ENCODE results near the gene DCC.

Gene DCC

DNA sequence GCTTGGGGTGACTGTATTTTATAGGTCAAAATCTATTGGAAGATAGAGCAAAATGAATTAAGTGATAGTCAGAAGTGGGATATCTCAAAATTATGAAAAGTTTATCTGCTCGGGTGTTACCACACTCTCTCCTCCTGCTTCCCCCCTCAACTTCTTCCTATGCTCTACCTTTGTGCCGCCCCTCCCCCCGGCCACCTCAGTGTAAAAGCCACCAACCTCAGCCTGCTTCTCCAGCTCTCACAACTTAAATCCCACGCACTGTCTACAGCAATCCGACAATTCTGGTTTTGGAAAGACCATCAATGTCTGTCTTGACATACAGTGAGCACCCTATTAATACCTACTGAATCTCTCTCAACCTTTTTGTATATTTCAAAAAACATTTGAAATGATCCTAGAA lies 164.6 kb downstream of the DCC start:
- DNase-seq = no peak

DNA sequence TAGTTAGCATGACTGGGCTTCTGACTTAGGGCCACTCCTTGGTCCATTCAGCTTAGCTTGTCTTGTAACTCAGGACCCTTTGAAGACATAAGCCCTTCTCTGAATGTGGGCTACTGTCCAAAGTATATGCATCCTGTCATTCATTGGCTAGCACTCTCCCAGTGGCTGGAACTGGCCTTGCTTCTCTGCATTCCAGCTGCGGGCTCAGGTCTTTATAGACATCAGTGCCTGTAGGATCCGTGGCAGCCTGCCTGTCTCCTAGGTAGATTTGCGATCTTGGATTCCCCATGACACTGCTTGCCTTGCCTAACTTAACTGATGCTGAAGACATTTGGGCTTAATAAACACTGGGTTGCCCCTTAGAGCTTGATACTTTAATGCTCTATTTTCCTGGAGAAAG lies 170.1 kb downstream of the DCC start:
- no peak for DNase-seq

DNA sequence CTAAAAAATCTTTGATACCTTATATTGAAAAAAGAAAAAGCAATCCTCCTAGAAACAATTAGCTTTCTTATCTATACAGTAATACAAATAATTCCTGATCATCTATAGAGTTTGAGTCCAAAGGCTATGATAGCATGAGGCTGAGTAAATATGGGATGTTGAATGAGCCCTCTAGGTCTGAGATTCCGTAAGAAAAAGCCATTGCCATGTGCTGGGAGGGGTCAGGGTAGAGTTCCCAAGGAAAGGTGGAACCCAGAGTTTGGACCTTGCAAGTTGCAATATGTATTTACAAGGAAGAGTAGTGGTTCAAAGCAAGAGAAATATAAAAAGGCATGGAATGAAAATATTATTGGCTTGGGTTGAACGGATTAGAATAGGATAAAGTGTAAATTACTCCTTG lies 178.1 kb downstream of the DCC start:
- no peak for DNase-seq

DNA sequence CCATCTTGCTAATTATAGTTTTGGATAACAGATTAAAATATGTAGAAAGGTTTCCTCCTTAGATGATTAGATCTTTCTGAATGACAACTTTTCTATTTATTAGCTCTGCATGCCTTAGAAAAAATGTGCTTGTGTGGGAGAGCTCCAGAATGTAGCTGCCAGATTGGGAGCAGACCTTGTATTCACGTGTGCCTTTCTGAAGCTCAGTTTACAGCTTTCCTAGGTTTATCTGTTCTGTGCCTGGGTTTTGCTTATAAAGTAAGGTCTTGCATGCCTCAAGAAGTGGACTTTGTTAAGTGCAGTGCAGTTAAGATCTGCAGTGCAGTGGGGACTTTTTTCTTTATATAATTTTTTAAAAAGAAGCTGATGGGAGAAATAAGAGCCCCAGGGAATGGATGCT lies 179.0 kb downstream of the DCC start:
- DNase-seq = no peak

DNA sequence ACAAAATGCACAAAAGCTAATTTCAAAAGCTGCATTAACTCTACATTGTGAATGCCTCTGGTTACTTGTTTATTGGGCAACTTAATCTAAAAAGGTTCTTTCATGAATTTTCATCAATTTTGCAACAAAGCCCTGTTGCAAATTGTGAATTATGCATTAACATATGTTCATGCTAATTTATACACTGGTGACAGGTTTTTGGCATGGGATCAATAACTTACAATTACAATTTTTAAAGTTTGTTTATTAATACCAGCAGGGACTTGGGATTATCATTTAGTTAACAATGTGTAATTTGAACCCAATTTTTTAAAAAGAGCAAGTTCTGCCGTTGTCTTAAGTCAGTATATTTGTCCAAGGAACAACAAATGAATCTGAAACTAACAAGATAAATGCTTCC lies 183.6 kb downstream of the DCC start:
- no peak for DNase-seq

DNA sequence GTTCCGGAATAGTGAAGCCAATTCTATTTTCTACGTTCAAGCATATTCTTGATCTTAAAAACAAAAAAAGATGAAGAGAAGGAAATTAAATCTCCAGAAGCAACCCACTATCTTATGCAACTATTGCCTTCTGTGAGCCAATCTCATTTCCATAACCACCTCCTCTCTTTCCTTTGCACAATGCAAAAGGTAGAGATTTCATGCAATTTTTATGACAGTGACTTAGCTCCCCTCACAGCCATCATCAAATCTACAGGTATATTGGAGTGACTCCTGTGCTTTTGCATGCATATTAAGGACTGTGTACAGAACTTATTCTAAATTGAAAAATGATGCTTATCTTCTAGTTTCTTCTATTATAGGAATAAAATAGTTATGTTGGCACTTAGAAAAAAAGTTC lies 191.8 kb downstream of the DCC start:
- no peak for DNase-seq

DNA sequence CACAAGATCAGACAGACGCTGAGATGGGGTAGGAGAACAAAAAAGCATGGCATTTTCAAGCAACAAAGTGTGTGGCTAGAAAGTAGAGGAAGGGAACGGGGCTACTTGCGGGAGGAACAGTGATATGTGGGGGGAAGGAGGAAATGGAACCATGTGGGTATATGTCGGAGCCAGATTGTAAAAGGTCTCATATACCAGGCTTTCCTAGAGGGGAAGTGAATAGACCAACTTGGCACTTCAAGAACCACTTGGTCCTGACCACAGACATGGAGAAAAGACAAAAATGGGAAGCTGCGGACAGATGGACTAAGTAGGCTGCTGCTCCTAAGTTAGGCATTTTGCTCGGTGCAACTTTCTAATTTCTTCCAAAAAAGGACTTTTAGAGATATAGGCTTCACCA lies 196.0 kb downstream of the DCC start:
- DNase-seq = no peak

DNA sequence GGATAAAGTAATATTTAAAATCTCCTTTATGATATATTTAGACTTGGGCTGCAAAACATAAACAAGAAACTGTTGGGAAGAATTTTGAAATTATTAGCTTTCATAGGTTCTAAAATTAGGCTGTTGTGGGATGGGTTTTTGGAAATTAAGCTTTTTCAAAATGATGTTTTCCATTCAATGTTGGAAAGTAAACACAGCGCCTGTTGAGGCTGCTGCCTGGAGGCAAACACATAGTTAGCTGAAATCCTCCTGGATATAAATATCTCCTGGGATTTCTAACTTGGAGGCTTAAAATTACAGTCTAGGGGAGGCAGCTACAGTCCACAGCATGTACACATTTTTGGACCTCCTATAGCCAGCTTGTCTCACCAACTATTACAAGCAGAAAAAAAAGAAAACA lies 197.3 kb downstream of the DCC start:
- DNase-seq = no peak

DNA sequence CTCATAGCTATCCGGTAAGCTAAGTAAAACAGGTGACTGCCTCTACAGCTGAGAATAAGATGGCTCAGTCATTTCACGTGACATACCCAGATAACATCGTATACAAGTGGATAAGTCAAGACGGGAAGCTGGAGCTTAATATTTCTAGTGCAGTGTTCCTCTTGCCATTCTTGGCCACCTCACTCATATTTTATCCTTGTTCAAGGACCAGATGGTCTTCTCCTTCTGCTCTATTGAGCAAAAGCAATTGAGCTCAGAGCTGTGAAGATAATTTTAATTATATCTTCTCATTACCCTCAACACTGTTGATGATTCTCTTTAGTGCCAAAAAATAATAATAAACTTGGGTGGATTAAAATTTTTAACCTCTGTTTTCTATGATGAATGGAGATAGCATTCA lies 201.1 kb downstream of the DCC start:
- no peak for DNase-seq

DNA sequence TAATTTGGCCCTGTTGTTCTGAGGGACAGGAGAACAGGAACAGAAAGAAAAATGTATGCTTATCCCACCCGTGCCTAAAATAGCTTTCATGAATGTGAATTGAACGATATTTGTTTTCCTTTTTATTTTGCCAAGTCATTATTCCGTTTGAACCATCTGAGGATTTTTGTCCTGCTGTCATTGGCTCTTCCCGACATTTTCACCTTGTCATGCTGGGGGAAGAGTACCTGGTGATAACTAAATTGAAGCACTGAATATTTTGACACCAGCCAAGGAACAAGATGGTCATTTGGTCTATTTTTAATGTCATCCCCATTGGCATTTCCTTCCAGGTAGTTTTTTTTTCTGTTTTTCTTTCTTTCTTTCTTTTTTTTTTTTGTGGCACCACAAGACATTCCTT lies 204.1 kb downstream of the DCC start:
- DNase-seq = no peak

DNA sequence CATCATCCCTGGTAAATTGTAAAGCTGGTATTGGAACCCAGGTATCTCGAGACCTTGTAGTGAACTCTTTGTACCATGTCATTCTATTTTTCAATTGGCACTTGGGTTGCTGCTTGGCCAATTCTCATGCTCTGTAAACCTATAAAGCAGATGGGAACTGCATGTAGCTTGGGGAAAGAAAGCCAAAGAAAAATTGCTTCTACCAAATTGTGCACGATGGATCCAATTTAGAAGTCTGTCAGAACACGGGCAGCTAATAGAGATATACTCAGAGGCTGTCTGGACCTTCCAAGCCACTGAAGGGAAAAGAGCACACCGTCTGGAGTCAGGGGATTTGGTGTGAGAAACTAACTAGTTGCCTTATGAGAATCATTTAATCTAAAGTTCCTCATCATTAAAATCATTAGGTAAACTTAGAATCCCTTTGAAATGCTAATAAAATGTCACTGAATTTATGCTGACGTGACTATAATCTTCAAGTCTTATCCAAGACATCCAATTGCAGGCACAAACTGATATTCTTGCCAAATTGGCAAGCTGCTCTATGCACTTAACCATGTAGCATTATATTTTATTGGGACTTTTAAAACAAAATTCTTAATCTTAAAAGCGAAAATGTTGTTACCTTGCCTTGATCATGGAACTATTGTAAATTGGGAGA lies 206.8 kb downstream of the DCC start:
- no peak for DNase-seq

DNA sequence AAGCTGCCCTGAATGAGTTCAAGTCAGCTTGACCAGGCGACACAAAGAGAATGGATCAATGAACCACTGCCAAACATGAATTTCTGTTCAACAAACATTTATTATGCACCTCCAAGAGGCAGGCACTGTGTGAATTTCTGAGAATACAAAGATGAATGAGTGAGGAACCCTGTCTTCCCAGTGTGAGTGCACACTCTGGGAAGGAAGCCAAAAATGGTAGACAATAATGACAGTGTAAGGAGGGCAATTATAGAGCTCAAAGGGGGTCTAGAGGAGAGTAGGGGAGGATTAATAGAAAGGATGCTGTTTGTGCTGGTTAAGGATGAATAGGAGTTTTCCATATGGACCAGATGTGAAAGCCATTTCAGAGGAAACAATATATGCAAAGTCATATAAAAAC lies 213.4 kb downstream of the DCC start:
- DNase-seq = no peak

DNA sequence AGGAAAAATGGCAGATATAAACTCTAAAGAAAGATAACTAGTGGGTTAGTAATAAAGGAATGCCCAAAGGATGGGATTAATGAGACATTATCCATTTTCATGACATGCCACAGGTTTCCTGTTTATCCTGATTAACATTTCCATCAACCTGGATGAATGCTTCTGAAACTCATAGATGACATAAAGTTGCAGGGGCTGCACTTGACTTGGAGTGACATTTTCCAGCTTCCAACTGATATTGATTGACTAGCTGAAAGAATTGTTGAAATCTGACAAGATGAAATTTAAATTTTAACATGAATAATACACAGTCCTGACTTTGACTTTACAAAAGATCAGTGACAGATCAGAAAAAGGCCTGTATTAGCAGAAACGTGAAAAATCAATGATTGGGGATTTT lies 214.2 kb downstream of the DCC start:
- DNase-seq = no peak

DNA sequence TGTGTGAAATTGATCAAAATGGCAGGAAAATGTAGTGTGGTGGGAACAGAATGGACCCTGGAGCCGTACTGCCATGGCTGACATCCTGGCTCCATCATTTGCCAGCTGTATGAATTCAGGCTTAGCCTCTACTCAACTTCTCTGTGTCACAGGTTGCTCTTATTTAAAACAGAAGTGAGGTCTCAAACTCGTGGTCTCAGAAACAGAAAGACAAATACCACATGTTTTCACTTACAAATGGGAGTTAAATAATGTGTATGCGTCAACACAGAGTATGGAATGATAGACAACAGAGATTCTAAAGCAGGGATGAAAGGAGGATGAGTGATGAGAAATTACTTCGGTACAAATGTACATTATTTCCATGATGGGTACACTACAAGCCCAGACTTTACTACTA lies 227.4 kb downstream of the DCC start:
- DNase-seq = no peak

DNA sequence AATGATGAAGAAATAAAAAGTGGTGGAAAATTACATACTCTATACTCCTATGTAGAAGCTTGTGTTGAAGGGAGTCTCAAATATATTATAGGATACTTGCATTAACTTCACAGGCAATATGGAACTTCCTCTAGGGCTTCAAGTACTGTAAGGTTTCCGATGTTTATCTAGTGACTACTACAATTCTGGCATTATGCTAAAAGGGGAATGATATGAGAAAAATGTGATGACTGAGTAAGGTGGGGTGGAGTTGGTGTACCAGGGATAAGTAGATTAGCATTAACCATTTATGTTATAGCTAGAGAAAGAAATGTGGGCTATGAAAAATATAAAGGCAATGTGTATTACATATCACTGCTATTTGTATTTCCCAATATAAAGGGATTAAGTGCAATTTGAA lies 229.5 kb downstream of the DCC start:
- DNase-seq = no peak

DNA sequence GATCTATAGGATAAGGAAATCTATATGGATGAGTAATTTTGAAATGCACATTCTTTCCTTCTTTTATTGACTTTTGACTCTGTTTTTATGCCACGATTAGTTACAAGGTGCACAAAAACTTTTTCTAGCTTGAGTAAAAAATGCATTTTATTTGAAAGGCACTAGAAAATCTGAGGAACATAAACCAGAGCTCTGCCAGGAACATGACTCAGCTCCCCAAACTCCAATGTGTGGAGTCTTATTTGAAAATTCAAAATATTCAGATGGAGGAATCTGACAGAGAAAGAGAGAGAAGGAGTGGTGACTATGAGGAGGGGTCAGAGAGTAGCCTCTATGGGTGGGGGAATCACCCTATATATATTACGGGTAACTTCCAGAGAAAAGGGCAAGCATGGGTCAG lies 231.0 kb downstream of the DCC start:
- no peak for DNase-seq

DNA sequence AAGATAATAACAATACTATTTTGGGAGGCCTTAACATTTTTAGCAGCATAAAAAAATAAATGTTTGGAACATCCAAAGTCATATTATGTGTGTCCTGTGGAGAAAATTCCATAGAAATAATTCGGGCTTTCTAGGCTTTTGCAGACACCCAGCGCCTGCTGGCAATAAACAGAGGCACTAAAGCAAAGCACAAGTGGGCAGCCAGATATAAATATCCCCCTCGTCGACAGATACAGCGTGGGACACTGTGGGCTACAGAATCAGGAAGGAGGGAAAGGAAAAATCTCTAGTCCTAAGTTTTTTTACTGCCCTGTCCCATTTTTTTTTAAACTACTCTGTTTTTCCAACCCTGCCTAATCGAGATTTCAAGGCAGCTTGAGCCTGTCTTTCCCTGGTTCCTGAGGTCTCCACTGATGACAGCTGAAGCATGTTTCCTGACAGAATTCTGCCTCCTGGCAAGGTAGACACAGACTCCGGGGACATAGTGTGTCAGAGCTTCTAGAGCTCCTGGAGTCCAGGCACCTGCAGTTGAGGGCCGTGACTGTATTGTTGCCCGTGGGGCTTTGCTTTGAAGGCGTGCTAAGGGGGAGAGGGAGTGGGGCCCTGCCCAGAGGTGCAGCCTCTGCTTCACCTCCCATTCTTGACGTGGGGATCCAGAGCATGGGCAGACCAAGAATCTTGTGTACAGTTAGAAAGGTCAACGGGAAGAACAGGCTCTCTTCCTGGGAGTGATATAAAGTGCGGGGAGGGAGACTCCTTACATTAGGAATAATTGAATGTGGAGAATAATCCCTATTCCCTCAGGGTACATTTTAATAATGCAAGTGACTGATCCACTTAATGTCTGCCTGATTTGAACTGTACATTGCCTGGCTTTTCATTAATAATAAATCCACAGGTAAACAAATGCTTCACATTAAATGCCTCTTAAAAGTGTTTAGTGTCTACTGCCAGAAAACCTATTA lies 232.3 kb downstream of the DCC start:
- DNase-seq = no peak

DNA sequence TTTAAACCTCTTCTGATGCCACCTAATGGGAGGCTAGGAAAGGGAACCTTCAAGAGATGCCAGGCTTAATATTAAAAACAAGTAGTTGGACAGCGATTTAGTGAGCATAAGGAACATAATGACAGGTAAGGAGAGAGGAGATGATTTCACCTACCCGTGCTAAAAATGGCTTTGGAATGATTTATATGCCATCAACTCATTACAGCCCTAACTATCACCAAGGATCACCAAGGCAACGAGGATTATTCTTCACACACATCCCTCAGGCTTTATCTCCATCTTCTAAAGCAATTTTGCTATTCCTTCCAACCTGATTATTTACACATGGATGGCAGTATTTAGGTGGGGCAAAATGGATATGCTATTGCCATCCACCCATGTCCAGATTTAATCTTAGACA lies 237.8 kb downstream of the DCC start:
- no peak for DNase-seq

DNA sequence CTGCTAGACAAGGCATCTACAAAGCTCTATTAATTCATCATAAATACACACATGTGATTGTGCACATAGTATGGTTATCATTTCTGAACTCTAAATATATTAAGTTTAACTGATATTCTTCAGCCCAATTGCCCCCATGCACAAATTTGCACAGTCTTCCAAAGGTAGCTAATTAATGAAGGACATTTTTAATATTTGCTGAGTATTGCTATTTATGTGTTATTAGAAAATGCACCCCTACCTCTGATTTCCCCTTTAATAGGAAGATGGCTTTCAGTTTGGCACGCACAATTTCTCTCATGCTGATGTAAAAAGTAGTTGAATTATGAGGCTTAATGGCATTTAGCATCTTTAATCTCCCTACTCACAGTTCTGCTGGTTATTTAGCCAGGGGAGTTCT lies 242.1 kb downstream of the DCC start:
- no peak for DNase-seq

DNA sequence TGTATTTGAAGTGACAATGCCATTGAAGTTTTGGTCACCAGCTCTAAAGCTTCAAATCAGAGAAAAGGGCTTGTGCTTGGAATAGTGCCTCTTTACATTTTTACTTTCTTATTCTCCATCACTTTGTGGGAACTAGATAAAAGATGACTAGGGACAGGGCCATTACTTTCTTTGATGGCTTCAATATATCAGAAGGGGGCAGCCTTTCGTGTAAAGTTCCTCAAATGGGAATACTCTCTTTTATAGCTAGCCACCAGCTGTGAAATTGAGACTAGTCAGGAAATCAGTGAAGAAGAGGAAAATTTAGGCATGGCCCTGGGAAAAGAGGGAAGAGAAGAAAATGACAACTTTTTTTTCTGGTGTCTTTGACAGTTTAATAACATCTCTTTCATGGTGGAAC lies 242.5 kb downstream of the DCC start:
- DNase-seq = no peak

DNA sequence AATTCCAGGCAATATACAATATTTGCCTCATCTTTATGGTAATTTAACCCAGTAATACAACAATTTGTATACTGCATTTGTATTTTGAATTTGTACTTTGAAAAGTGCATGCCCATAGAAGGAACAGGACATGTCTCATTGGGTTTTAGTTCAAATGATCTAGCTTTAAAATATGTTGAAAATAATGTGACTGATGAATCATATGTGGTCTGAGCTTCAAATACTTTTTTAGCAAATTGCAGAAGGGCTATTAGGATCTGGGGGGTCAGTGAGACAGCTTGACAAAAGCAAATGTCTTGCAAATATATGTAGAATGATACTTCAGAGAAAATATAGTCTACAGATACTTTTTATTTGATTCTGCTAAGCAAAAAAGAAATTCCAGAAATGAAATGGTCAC lies 248.9 kb downstream of the DCC start:
- no peak for DNase-seq

DNA sequence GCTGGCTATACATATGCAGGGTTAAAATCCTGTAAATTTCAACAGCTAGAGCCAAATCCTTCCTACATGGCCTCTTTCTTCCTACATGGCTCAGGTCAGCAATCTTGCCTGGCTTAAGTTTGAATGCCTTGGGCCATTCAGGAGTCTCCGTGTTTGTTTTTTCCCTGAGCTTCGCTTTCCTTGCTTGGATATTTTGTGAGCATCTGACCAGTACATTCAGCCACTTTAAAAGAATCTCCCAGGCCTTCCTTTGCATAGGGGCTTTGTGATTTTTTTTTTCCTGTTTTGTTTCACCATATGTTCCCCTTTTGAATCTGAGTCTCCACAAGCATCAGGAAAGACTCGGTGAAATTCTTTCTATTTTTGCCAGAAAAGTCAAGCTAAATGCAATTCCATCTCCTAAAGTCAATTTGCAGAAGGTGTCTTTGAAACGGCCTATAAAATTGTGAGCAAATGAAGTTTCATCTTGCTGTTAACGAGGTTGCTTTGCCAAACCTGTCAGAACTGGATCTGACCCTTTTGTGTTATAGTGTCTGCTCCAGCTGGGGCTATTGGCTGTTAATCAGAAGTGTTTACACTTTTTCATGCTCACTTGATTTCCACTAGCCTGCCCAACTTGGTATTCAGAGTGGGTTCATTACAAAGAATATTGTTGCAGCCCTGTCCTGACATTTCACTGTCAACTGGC lies 256.9 kb downstream of the DCC start:
- no peak for DNase-seq

DNA sequence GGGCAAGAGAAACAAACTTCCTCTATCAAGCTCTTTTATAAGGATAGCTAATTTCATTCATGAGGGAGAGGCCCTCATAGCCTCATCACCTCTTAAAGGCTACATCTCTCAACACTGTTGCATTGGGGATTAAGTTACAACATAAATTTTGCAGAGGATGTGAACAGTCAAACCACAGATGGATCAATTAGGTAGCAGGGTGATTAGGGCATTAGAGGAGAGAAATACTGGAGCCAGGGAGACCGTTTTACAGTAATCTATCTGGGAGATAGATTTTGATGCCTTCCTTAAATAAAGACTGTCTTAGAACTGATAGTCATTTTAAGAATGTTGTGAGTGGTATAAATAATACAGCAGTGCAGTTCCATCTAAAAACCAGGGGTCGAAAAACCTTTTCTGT lies 258.9 kb downstream of the DCC start:
- no peak for DNase-seq

DNA sequence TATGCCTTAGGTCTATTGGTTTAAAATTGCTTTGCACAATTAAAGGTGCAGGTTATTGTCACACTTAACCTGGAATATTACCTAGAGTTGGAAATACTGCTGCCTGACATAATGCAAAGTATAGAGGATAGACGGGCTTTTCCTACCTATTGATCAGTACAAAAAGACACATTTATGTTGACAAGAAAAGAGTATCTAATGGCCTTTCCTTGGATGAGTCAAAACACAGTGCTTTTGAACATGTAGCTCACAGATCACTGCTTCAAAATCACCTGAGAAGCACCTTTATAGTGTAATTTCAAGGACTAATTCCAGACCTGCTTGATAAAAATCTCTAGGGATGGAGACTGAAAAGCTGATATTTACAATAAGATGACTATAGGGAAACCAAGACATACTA lies 262.8 kb downstream of the DCC start:
- DNase-seq = no peak

Measured in CD4-positive, alpha-beta T cell treated with Interleukin-15 for 1 hour (primary cell).